Diencephalon (tissue), 1 donor: Measurements from ENCODE around the gene UBE4A. TPM values are rescaled to one million over a fixed set of nuclear protein-coding genes. Genes with fewer than 3 reads are reported as not detected.

Source experiments
- small RNA-seq: library from RNA; depleted of rRNA; stranded (forward); fragments of <200 nt; gene quantifications from one replicate; pipeline ENCODE3, GENCODE V24; 2014
- total RNA-seq: library from RNA; depleted of rRNA; stranded (reverse); fragments of >200 nt; gene quantifications from one replicate; pipeline ENCODE4 v1.2.3, GENCODE V29; 2014

Gene UBE4A
- total RNA-seq = 62.3 TPM

GRCh38 chr11:118359295-118359958 lies at the start of gene UBE4A:
TSS of gene UBE4A (plus strand) at chr11:118359600. CDS start at chr11:118365081, 5,481 bp downstream.

DNA sequence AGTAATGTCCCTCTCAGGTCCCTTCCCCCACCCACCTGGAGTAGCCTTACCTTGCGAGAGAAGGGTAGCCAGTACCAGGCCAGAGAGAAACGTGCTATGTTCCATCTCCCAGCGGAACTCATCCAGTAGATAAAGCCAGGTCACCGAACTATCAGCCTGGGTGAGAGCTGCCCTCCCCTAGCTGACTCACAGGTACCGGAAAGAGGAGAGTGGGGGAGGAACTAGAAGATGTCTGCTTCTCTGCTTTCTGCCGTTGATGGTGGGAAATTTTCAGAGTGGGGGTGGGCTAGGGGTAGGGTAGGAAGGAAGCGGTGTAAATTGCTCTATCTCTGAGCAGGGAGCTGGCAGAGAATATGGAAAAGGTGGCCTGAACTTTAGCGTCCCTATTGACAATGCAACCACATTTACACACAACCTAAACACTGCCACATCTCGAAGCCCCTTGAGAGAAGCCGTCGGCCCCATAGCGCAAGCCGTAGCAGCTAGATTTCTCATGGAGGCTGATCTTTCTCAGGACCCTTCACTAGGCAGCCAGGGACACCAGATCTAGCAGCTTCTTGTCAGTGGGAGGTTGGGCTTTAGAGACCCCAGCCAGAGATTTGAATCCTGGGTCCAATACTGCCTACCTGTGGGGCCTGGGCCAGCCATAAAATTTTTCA lies 16.8 kb upstream of the UBE4A start, which contains the start of gene CD3D:
CD3D (minus strand) TSS at position 203 of the 659 bp plus-strand sequence; CDS start at position 105, 98 bp downstream.

DNA sequence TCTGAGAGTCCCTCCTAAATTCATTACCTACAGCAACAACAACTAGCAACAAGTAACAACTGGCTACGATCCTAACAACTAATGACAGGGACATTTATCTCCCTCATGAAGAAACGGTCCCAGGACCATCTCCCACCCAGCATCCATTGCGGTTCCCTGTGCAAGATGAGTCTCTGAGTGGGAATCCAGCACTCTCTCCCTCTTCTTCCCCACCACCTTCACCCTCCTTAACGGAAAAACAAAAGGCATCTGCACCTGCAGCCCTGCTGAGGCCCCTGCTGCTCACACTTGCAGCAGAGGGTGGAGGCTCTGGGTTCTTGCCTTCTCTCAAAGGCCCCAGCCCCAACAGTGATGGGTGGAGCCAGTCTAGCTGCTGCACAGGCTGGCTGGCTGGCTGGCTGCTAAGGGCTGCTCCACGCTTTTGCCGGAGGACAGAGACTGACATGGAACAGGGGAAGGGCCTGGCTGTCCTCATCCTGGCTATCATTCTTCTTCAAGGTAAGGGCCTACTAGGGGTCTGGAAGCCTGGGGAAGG lies 15.4 kb upstream of the UBE4A start, which contains the start of gene CD3G:
CD3G (plus strand) TSS at position 364 of the 535 bp plus-strand sequence; CDS start at position 444, 80 bp downstream.

GRCh38 chr11:118401151-118401879 lies 41.9 kb downstream of the UBE4A start, which contains the start of gene ATP5MG:
TSS of gene ATP5MG (plus strand) at chr11:118401606. CDS start at chr11:118401666, 60 bp downstream.

DNA sequence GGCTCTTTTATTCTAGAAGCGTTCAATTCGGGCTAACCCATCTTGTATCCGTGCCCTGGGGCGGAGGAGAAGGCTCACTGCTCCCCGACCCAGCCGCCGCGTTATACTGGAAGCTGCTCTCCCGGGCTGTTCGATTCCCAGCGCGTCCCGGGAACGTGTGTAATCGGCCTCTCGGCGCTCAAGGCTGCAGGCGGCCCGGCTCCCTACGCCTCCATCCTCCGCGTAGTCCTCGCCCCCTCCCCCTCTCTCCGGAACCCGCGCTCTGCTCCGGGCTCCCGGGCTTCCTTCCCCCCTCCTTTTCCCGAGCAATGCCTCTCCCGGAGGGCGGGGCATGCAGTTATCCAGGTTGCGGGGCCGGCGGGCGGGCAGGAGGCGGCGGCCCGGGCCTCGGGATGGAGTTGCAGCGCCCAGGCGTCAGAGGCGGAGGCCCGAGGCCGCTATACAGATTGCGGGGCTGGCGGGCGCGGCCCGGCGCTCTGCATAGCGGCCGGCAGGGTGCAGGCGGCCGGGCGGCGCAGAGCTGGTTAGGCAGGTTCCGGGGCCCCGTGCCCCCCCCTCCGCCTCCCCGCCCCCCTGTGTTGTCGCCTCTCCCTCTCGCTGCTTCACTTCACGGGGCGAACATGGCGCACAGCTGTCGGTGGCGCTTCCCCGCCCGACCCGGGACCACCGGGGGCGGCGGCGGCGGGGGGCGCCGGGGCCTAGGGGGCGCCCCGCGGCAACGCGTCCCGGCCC lies 76.7 kb downstream of the UBE4A start, which contains the start of gene KMT2A:
KMT2A (plus strand) TSS at position 600 of the 732 bp plus-strand sequence; CDS start at position 621, 21 bp downstream.

Small RNAs within 50 kb of the gene (small RNA-seq; reads per million reads assigned to genes)
- not detected for gene AP001582.1

Other genes starting within 250 kb of the UBE4A start
- 14.5 TPM for gene SCN4B, start 206.8 kb upstream of the UBE4A start, total RNA-seq
- 15.0 TPM for gene SCN2B, start 183.0 kb upstream of the UBE4A start, total RNA-seq
- gene JAML, start 134.6 kb upstream of the UBE4A start, total RNA-seq = 0.92 TPM
- gene MPZL3, start 107.2 kb upstream of the UBE4A start, total RNA-seq = 2.8 TPM
- 1.2 TPM for gene MPZL2, start 95.3 kb upstream of the UBE4A start, total RNA-seq
- not detected for gene CD3E, start 54.9 kb upstream of the UBE4A start, total RNA-seq
- not detected for gene CD3D, start 16.9 kb upstream of the UBE4A start, total RNA-seq
- not detected for gene CD3G, start 15.3 kb upstream of the UBE4A start, total RNA-seq
- gene ATP5MG, start 42.0 kb downstream of the UBE4A start, total RNA-seq = 60.7 TPM
- 59.5 TPM for gene KMT2A, start 76.9 kb downstream of the UBE4A start, total RNA-seq
- gene TTC36, start 167.9 kb downstream of the UBE4A start, total RNA-seq = 0.92 TPM
- gene TMEM25, start 171.6 kb downstream of the UBE4A start, total RNA-seq = 40.1 TPM
- gene IFT46, start 206.3 kb downstream of the UBE4A start, total RNA-seq = 56.3 TPM
- gene ARCN1, start 212.8 kb downstream of the UBE4A start, total RNA-seq = 91.6 TPM
- gene PHLDB1, start 248.0 kb downstream of the UBE4A start, total RNA-seq = 73.8 TPM